22Rv1 (cell line): Measurements from ENCODE around the gene SYT9.

Experiments
- ZFX ChIP-seq: fragments of 450-650 bp; IDR thresholded peaks from 2 replicates; pipeline ENCODE4 v1.6.1; 2017; ENCODE audit warnings: antibody characterized with exemption, borderline replicate concordance
- TF ChIP-seq, protein P1 (sequence below): fragments of 450-650 bp; IDR thresholded peaks from 2 replicates; pipeline ENCODE4 v1.5.1; 2017; ENCODE audit warnings: mild to moderate bottlenecking

DNA sequence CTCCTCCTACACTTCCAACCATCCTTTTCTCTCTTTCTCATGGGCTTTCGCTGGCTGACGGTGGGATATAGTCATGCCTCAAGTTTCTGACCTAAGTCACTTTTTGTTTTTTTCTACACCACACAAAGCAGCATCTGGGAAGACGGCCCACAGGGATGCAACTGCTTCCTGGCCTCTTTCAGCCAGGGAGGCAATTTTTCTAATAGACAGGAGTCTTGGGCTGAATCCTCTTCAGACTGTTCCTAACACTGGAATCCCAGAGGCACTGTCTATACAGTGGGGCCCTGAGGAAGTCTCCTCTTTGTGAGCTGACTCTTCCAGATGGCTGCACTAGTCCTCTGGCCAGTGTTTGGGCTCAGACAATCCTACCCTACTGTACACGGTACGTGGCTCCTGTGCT lies 193.9 kb downstream of the SYT9 start:
- TF ChIP-seq, protein P1, sequence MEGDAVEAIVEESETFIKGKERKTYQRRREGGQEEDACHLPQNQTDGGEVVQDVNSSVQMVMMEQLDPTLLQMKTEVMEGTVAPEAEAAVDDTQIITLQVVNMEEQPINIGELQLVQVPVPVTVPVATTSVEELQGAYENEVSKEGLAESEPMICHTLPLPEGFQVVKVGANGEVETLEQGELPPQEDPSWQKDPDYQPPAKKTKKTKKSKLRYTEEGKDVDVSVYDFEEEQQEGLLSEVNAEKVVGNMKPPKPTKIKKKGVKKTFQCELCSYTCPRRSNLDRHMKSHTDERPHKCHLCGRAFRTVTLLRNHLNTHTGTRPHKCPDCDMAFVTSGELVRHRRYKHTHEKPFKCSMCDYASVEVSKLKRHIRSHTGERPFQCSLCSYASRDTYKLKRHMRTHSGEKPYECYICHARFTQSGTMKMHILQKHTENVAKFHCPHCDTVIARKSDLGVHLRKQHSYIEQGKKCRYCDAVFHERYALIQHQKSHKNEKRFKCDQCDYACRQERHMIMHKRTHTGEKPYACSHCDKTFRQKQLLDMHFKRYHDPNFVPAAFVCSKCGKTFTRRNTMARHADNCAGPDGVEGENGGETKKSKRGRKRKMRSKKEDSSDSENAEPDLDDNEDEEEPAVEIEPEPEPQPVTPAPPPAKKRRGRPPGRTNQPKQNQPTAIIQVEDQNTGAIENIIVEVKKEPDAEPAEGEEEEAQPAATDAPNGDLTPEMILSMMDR: no peak
- TF ChIP-seq ZFX: no peak
